DMS79 treated with DMSO at 0.1 percent for 48 hours (cell line): ENCODE results near the gene ITGAE.
"Not testable (repeated sequence)": the region's sequence is repeated elsewhere in the genome, so short reads cannot be mapped to it uniquely, and the experiment has no call there.

Source experiments
- DNase-seq: peaks from one replicate; lab custom pipeline; 2025; lab: John Stamatoyannopoulos, UW

ITGAE gene

DNA sequence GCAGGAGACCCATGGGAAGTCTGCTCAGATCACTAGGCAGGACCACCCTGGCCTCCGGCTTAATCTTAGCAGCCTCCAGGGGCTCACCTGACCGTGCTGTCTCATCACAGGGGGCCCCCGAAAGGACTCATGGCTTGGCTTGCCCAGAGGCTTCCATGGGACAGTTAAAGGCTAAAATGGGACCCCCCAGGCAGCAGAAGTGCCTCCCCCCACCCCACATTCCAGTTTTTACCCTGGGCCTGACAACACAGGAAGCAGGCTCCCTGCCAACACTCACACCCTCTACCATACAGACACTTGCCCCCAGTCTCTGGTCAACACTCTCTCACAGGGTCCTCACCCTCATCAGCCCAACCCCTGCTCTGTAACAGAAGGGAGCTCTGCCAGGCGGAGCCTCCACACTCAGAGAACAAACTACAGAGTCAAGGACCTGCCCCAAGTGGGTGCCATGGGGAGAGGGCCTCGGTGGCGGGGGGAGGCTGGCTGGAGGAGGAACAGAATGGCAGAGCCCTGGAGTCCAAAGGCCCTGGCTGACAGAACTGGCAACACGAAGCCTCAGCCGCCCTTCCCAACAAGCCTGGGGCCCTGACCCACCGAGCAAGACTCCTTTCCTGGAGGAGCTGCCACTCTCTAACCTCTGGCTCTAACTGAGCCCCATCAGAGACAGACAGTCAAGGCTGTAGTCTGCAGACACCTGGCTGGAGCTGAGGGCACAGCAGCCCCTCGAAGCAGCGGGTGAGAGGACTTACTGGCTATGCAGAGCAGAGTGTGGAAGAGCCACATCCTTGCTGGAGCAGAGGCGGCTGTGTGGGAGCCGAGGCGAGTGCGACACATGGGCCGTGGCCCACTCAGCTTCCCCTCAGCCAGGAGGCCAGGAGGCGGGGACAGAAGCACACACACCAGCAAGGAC lies at the start of gene ITGAE:
Gene ITGAE (minus strand): TSS at position 827 of the 910 bp plus-strand sequence. CDS start 44 bp downstream, at position 783.
- DNase-seq: no peak

- DNase-seq: no peak
Measured at GRCh38 chr17:3848229-3848835, 47.3 kb upstream of the ITGAE start.

DNA sequence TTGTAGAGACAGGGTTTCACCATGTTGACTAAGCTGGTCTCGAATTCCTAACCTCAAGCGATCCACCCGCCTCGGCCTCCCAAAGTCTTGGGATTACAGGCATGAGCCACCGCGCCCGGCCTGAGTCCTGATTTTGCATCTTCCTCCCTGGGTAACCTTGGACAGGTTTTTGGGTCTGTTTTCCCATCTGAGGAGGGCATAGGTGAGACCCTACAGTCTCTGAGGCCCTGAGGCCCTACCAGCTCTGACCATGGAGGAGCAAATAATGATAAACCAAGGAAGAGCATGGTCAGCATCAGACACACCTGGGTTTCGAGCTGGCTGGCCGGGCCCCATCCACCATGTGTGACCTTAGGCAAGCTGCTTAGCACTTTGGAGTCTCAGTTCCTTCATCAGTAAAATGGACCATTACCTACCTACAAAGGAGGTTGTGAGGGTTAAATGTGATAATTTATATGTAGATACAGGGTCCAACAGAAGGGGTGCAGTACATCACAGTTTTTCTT lies 46.2 kb upstream of the ITGAE start:
- no peak for DNase-seq

DNA sequence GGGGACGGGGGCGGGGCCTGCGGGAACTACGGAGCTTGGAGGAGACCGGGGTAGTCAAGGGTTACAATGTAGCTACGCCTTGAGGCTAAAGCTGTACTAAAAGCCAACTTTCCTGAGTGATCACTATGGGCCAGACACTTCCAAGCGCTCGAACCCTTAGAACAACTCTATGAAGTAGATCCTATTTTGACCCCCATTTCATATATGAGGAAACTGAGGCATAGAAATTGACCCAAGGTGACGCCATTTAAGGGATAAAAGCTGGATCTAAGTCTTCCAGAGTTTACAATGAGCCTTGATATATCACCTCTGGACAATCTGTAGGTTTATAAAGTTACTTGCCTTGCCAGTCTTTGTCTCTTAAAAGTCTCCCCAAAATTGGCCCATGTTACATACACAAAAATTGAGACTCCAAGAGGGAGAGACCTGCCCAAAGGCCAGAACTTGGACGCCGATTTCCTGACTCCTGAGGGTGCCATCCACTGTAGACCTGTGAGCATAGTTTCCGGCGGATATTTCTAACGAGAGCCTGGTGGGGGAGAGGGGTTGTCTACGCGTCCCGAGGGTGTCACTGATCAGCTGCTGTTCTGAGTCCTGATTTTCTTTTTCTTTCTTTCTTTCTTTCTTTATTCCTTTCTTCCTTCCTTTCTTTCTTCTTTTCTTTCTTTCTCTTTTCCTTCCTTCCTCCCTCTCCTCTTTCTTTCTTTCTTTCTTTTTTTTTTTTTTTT lies 45.6 kb upstream of the ITGAE start:
- no peak for DNase-seq

DNA sequence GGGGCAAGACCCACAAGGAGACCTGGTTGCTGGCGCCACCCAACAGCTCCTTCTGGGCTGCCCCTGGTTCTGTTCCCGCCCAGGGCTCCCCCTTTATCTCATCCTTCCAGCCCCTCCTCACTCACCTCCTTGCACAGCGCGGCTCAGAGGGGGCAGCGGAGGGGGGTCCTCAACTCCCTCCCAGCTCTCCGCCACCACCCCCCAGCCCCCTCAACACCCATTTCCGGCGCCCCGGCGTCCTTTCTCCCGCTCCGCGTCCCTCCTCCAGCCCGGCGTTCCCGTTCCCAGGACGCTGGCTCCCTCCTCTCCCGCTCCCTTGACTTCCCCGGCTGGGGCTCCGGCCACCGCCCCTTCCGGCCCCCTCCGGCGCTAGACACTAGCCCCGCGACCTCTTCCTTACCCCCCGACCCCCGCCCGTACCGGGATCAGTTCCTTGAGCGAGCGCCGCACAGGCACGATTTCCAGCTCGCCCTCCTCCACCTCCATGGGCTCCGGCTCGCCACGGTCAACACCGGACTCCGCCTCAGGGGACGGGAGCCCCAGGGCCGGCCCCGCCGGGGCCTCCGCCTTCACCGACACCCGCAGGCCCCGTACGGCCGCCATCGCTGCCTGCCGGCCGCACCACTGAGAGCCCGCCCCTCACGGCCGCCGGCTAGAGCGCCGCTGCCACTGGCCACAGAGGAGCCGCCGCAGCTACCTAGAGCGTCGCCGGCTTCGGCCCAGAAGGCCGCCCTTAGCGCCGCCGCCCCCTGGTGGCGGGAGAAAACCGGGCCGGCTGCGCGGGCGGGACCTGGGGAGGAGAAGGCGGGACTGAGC lies 44.8 kb upstream of the ITGAE start, which contains the start of gene NCBP3:
Gene NCBP3 (minus strand): TSS at position 626 of the 816 bp plus-strand sequence. CDS start 23 bp downstream, at position 603.
- peak; percentile 83 for DNase-seq

GRCh38 chr17:3845291-3845620 lies 44.3 kb upstream of the ITGAE start:
- no peak for DNase-seq

- not testable (repeated sequence) for DNase-seq
Measured at GRCh38 chr17:3844556-3844955, 43.6 kb upstream of the ITGAE start.

- peak; percentile 7 for DNase-seq
Measured at GRCh38 chr17:3843935-3844516, 43.0 kb upstream of the ITGAE start.

DNA sequence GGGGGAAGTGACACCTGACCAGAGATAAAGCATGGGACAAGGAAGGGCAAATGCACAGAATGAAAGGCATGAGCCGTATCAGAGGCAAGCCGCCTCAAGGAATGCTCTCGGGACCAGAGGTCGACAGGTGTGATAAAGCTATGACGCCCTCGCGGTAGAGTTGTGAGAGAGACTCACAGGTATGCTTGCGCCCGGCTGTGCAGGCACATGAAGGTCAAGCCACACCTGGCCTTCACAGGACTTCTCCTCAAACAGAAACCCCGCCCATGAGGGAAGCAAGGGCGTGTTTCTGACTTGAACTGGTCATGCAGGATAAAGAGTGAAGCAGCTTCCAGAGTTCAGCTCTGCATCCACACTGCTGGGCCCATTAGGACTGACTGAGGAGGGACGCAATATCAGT lies 37.2 kb upstream of the ITGAE start:
- no peak for DNase-seq

- no peak for DNase-seq
Measured at GRCh38 chr17:3836551-3836950, 35.6 kb upstream of the ITGAE start.

- DNase-seq: no peak
Measured at GRCh38 chr17:3835410-3836229, 34.6 kb upstream of the ITGAE start.

GRCh38 chr17:3834811-3835210 lies 33.8 kb upstream of the ITGAE start:
- no peak for DNase-seq

DNA sequence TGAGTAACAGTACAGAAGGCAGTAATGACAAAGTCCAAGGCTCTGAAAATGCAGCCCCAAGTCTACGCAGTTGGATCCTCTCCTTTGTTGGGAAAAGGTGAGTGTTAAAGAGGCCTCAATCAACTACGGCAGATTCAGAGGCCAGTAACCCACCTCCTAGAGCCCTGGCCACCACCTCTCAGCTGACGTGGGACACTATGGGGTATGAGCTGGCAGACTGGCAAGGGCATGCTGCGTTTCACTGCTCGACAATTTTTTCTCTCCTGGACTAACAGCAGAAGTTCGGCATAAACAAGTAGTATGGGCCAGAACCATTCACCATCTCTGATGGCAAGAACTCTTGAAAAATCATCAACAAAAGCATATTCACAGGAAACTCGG lies 27.9 kb upstream of the ITGAE start:
- no peak for DNase-seq

GRCh38 chr17:3828151-3828851 lies 27.3 kb upstream of the ITGAE start:
- no peak for DNase-seq

DNA sequence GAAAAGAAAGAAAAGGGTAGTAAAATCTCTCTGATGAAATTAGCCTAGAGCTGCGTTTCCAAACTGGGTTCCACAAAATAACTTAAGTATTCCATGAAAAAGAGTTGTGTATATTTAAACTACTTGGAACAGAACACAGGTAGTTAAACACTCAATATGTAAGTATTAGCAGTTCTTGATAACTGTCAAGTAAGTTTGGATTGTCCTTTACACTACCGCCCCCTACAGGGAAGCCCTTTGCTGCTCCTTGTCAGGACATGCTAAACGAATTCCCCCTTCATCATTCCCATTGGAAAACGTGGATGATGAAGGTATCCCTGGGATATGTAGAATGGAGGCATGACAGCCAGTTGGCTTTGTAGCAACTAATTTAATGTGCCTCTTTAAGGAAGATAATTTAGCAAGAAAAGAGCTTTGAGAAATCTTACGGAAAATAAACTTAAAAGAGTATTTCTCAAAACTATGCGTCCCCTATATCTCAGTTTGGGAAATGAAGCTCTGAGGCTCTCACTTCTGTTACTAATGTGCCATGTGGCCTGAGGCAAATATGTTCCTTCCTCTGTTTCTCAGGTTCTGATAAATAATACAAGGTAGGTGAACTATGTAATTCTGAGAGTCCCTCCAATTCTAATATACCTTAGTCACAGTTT lies 26.3 kb upstream of the ITGAE start:
- peak; percentile 3 for DNase-seq

- DNase-seq: no peak
Measured at GRCh38 chr17:3826191-3826590, 25.2 kb upstream of the ITGAE start.

DNA sequence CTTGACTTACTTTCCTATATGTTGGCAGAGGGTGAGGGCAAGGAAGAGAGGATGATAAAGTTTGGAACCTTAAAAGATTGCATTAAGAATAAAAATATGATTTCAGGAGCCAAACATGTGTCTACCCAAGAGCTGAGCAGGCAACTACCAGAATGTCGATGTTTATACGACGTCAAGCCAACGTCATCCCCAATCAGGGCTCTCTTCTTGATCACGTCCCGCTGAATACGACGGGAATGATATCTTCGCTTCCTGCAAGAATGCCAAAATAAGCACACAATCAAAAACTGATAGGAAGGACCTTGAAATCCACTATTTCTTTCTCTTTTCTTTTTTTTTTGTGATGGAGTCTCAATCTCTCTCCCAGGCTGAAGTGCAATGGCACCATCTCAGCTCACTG lies 20.1 kb upstream of the ITGAE start:
- no peak for DNase-seq

GRCh38 chr17:3818786-3819185 lies 17.8 kb upstream of the ITGAE start:
- no peak for DNase-seq
